ENCODE results near the gene SDE2.

SDE2 gene

GRCh38 chr1:225961659-225962439 lies 37.3 kb downstream of the SDE2 start:
- Histone ChIP-seq H3K4me3 (ENCODE audit: low read length) (no peak overlapping the region), H3K36me3 (ENCODE audit: control insufficient read depth, insufficient read depth, low read length) (no peaks in the 10 kb centered on the region), H3K27ac (ENCODE audit: low read length) (no peak overlapping the region), H3K9me3 (ENCODE audit: control insufficient read depth, insufficient read depth, low read length) (no peaks in the 10 kb centered on the region), H3K27me3 (ENCODE audit: control insufficient read depth, insufficient read depth, low read length) (no peaks in the 10 kb centered on the region), H3K4me1 (ENCODE audit: control insufficient read depth, insufficient read depth, low read length) (no peaks in the 10 kb centered on the region)
- no CpG with 5 or more reads among the region's 20 CpGs for WGBS (ENCODE audit: insufficient coverage, insufficient read length)
- no peak for DNase-seq (ENCODE audit: low read depth, low spot score)

GRCh38 chr1:225958041-225958440 lies 41.1 kb downstream of the SDE2 start:
- Histone ChIP-seq H3K36me3 (ENCODE audit: control insufficient read depth, insufficient read depth, low read length) (no peaks in the 10 kb centered on the region), H3K4me1 (ENCODE audit: control insufficient read depth, insufficient read depth, low read length) (no peaks in the 10 kb centered on the region), H3K9me3 (ENCODE audit: control insufficient read depth, insufficient read depth, low read length) (no peaks in the 10 kb centered on the region), H3K27me3 (ENCODE audit: control insufficient read depth, insufficient read depth, low read length) (no peaks in the 10 kb centered on the region), H3K4me3 (ENCODE audit: low read length) (no peak overlapping the region), H3K27ac (ENCODE audit: low read length) (no peak overlapping the region)
- WGBS (ENCODE audit: insufficient coverage, insufficient read length): no CpG with 5 or more reads among the region's 3 CpGs
- DNase-seq (ENCODE audit: low read depth, low spot score): no peak

- H3K4me3 ChIP-seq (ENCODE audit: low read length): no peak overlapping the region
- WGBS (ENCODE audit: insufficient coverage, insufficient read length): no CpG with 5 or more reads among the region's 1 CpG
- H3K27me3 ChIP-seq (ENCODE audit: control insufficient read depth, insufficient read depth, low read length): no peaks in the 10 kb centered on the region
- H3K36me3 ChIP-seq (ENCODE audit: control insufficient read depth, insufficient read depth, low read length): no peaks in the 10 kb centered on the region
- H3K9me3 ChIP-seq (ENCODE audit: control insufficient read depth, insufficient read depth, low read length): no peaks in the 10 kb centered on the region
- peaks cover 5% of the 10 kb centered on the region for H3K4me1 ChIP-seq (ENCODE audit: control insufficient read depth, insufficient read depth, low read length)
- DNase-seq (ENCODE audit: low read depth, low spot score): no peak
- no peak overlapping the region for H3K27ac ChIP-seq (ENCODE audit: low read length)
Observed at GRCh38 chr1:225954753-225955152, 44.4 kb downstream of the SDE2 start.

GRCh38 chr1:225953315-225953714 lies 45.8 kb downstream of the SDE2 start:
- no peak for DNase-seq (ENCODE audit: low read depth, low spot score)
- Histone ChIP-seq H3K36me3 (ENCODE audit: control insufficient read depth, insufficient read depth, low read length) (no peaks in the 10 kb centered on the region), H3K4me1 (ENCODE audit: control insufficient read depth, insufficient read depth, low read length) (peaks cover 5% of the 10 kb centered on the region), H3K9me3 (ENCODE audit: control insufficient read depth, insufficient read depth, low read length) (no peaks in the 10 kb centered on the region), H3K4me3 (ENCODE audit: low read length) (no peak overlapping the region), H3K27me3 (ENCODE audit: control insufficient read depth, insufficient read depth, low read length) (no peaks in the 10 kb centered on the region), H3K27ac (ENCODE audit: low read length) (no peak overlapping the region)
- WGBS (ENCODE audit: insufficient coverage, insufficient read length): no CpG with 5 or more reads among the region's 4 CpGs

- Histone ChIP-seq H3K27me3 (ENCODE audit: control insufficient read depth, insufficient read depth, low read length) (no peaks in the 10 kb centered on the region), H3K9me3 (ENCODE audit: control insufficient read depth, insufficient read depth, low read length) (no peaks in the 10 kb centered on the region), H3K4me1 (ENCODE audit: control insufficient read depth, insufficient read depth, low read length) (peaks cover 8% of the 10 kb centered on the region), H3K36me3 (ENCODE audit: control insufficient read depth, insufficient read depth, low read length) (no peaks in the 10 kb centered on the region), H3K27ac (ENCODE audit: low read length) (no peak overlapping the region), H3K4me3 (ENCODE audit: low read length) (no peak overlapping the region)
- DNase-seq (ENCODE audit: low read depth, low spot score): peak; percentile 70
- no CpG with 5 or more reads among the region's 9 CpGs for WGBS (ENCODE audit: insufficient coverage, insufficient read length)
Observed at GRCh38 chr1:225950905-225951497, 48.1 kb downstream of the SDE2 start.

GRCh38 chr1:225949041-225949440 lies 50.1 kb downstream of the SDE2 start:
- no CpG with 5 or more reads among the region's 6 CpGs for WGBS (ENCODE audit: insufficient coverage, insufficient read length)
- Histone ChIP-seq H3K4me1 (ENCODE audit: control insufficient read depth, insufficient read depth, low read length) (peaks cover 19% of the 10 kb centered on the region), H3K4me3 (ENCODE audit: low read length) (no peak overlapping the region), H3K27me3 (ENCODE audit: control insufficient read depth, insufficient read depth, low read length) (no peaks in the 10 kb centered on the region), H3K27ac (ENCODE audit: low read length) (no peak overlapping the region), H3K9me3 (ENCODE audit: control insufficient read depth, insufficient read depth, low read length) (no peaks in the 10 kb centered on the region), H3K36me3 (ENCODE audit: control insufficient read depth, insufficient read depth, low read length) (no peaks in the 10 kb centered on the region)
- no peak for DNase-seq (ENCODE audit: low read depth, low spot score)

- Histone ChIP-seq H3K9me3 (ENCODE audit: control insufficient read depth, insufficient read depth, low read length) (no peaks in the 10 kb centered on the region), H3K4me1 (ENCODE audit: control insufficient read depth, insufficient read depth, low read length) (peaks cover 19% of the 10 kb centered on the region), H3K4me3 (ENCODE audit: low read length) (no peak overlapping the region), H3K27me3 (ENCODE audit: control insufficient read depth, insufficient read depth, low read length) (no peaks in the 10 kb centered on the region), H3K36me3 (ENCODE audit: control insufficient read depth, insufficient read depth, low read length) (no peaks in the 10 kb centered on the region), H3K27ac (ENCODE audit: low read length) (no peak overlapping the region)
- WGBS (ENCODE audit: insufficient coverage, insufficient read length): no CpG with 5 or more reads among the region's 5 CpGs
- DNase-seq (ENCODE audit: low read depth, low spot score): no peak
Observed at GRCh38 chr1:225946803-225947202, 52.3 kb downstream of the SDE2 start.

- no peaks in the 10 kb centered on the region for H3K27me3 ChIP-seq (ENCODE audit: control insufficient read depth, insufficient read depth, low read length)
- no CpG with 5 or more reads among the region's 4 CpGs for WGBS (ENCODE audit: insufficient coverage, insufficient read length)
- H3K27ac ChIP-seq (ENCODE audit: low read length): no peak overlapping the region
- no peaks in the 10 kb centered on the region for H3K9me3 ChIP-seq (ENCODE audit: control insufficient read depth, insufficient read depth, low read length)
- no peak for DNase-seq (ENCODE audit: low read depth, low spot score)
- H3K36me3 ChIP-seq (ENCODE audit: control insufficient read depth, insufficient read depth, low read length): no peaks in the 10 kb centered on the region
- no peak overlapping the region for H3K4me3 ChIP-seq (ENCODE audit: low read length)
- H3K4me1 ChIP-seq (ENCODE audit: control insufficient read depth, insufficient read depth, low read length): peaks cover 19% of the 10 kb centered on the region
Observed at GRCh38 chr1:225946082-225946620, 53.0 kb downstream of the SDE2 start.

- Histone ChIP-seq H3K27me3 (ENCODE audit: control insufficient read depth, insufficient read depth, low read length) (no peaks in the 10 kb centered on the region), H3K9me3 (ENCODE audit: control insufficient read depth, insufficient read depth, low read length) (no peaks in the 10 kb centered on the region), H3K27ac (ENCODE audit: low read length) (no peak overlapping the region), H3K4me1 (ENCODE audit: control insufficient read depth, insufficient read depth, low read length) (peaks cover 19% of the 10 kb centered on the region), H3K4me3 (ENCODE audit: low read length) (no peak overlapping the region), H3K36me3 (ENCODE audit: control insufficient read depth, insufficient read depth, low read length) (no peaks in the 10 kb centered on the region)
- peak; percentile 73 for DNase-seq (ENCODE audit: low read depth, low spot score)
- no CpG with 5 or more reads among the region's 4 CpGs for WGBS (ENCODE audit: insufficient coverage, insufficient read length)
Observed at GRCh38 chr1:225945564-225945963, 53.6 kb downstream of the SDE2 start.

GRCh38 chr1:225944951-225945350 lies 54.2 kb downstream of the SDE2 start:
- Histone ChIP-seq H3K9me3 (ENCODE audit: control insufficient read depth, insufficient read depth, low read length) (no peaks in the 10 kb centered on the region), H3K36me3 (ENCODE audit: control insufficient read depth, insufficient read depth, low read length) (no peaks in the 10 kb centered on the region), H3K4me3 (ENCODE audit: low read length) (no peak overlapping the region), H3K27me3 (ENCODE audit: control insufficient read depth, insufficient read depth, low read length) (no peaks in the 10 kb centered on the region), H3K27ac (ENCODE audit: low read length) (peak overlapping the region; percentile 14), H3K4me1 (ENCODE audit: control insufficient read depth, insufficient read depth, low read length) (peaks cover 17% of the 10 kb centered on the region)
- no CpG with 5 or more reads among the region's 7 CpGs for WGBS (ENCODE audit: insufficient coverage, insufficient read length)
- DNase-seq (ENCODE audit: low read depth, low spot score): no peak
